HG02623 (cell line): ENCODE data around the gene IFNAR1.

Source experiments
- ATAC-seq: cut with Tn5 transposase; IDR thresholded peaks from one replicate; pipeline ENCODE4 v1.9.1; 2021; ENCODE audit warnings: moderate library complexity; ENCODE audit not compliant: unreplicated experiment

The IFNAR1 gene

GRCh38 chr21:33397717-33398116 is 72.9 kb downstream of the IFNAR1 start:
- no peak for ATAC-seq

GRCh38 chr21:33398361-33398760 is 73.6 kb downstream of the IFNAR1 start:
- no peak for ATAC-seq

DNA sequence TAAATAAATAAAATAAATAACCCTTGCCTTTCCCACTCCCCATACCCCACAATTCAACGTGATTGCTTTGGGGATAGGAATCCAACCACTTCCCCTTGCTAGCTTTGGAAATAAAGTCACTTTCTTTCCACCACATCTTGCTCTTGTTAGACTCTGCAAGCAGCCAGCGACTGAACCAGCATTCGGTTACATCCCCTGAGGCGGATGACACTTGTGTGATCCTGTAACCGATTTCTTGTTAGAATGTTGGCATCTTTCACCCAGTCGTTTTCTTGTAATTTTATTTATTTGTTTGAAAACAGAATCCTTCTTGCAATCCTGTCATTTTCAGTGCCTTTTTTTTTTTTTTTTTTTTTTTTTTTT is 76.8 kb downstream of the IFNAR1 start:
- no peak for ATAC-seq

GRCh38 chr21:33402001-33402979 is 77.5 kb downstream of the IFNAR1 start:
- ATAC-seq: no peak

- no peak for ATAC-seq
Observed at GRCh38 chr21:33403128-33403785, 78.5 kb downstream of the IFNAR1 start, which contains the start of gene IFNGR2. IFNGR2 (plus strand) TSS chr21:33403413; CDS start chr21:33403544, 131 bp downstream.

DNA sequence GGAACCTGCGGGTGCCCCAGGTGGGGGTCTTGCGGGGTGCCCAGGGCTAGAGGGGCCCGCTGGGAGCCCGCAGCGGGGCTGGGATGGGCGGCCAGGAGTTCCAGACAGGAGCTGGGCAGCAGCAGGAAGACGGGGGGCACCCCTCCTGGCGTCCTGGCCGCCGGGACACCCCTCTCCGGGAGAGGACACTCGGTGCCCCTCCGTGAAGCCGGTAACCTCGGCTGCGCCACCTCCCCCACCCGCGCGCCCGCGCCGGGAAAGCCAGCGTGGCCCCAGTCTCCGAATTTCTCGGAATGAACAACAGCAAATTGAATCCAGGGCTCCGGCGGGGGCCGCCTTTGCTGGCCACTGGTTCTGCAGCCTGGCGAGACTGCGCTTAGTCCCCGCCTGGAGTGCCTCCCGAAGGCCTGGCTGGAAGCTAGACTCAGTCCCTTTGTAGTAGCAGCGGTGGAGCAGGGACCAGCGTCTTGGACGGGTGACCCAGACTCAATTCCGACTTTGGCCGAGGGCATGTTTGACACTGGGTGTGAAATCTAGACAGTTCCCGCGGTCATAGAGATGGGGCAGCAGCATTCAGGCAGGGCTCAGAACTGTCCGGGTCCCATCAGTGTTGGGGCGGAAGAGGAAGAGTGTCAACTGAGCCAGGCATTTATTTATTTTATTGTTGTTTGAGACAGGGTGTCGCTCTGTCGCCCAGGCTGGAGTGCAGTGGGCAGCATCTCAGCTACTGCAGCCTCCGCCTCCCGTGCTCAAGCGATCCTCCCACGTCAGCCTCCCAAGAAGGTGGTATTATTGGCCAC is 79.2 kb downstream of the IFNAR1 start:
- ATAC-seq: no peak

- no peak for ATAC-seq
Observed at GRCh38 chr21:33406493-33406892, 81.7 kb downstream of the IFNAR1 start.
